Activated B cell treated with CpG ODN at 0.5 μM for 24 hours (primary cell): ENCODE measurements around the gene KCNA3. TPM values are rescaled to one million over a fixed set of nuclear protein-coding genes. Genes with fewer than 3 reads are reported as not detected.

Experiments used
- ATAC-seq: fragments of 200-7000 bp; cut with Tn5 transposase; one replicate; pipeline ENCODE4 v1.10.0; 2021; ENCODE audit warnings: low read depth, mild to moderate bottlenecking, moderate library complexity
- CTCF ChIA-PET: fragments of 350-600 bp; sonication (Branson Sonifier 250); formaldehyde crosslinking; loops from one replicate; lab custom pipeline; 2021; ENCODE audit warnings: antibody characterized with exemption; lab: Charles Lee
- POLR2A ChIA-PET: fragments of 350-600 bp; sonication (Branson Sonifier 250); formaldehyde crosslinking; loops from one replicate; lab custom pipeline; 2021; ENCODE audit warnings: antibody characterized with exemption; lab: Charles Lee
- DNase-seq: peaks from one replicate; pipeline ENCODE4 v3.0.0; 2022
- H3K27ac Mint-ChIP-seq: one replicate; pipeline ENCODE4 v1.8.0; 2020; ENCODE audit warnings: mixed read lengths
- H3K27me3 Mint-ChIP-seq: one replicate; pipeline ENCODE4 v1.8.0; 2021; ENCODE audit warnings: mixed read lengths
- H3K36me3 Mint-ChIP-seq: one replicate; pipeline ENCODE4 v1.8.0; 2021; ENCODE audit warnings: low read depth, mixed read lengths
- H3K4me1 Mint-ChIP-seq: one replicate; pipeline ENCODE4 v1.8.0; 2021; ENCODE audit warnings: mixed read lengths
- H3K4me3 Mint-ChIP-seq: one replicate; pipeline ENCODE4 v1.8.0; 2020; ENCODE audit warnings: mild to moderate bottlenecking, mixed read lengths
- H3K9me3 Mint-ChIP-seq: one replicate; pipeline ENCODE4 v1.8.0; 2020; ENCODE audit warnings: mixed read lengths
- CTCF ChIP-seq: fragments of 200-600 bp; IDR thresholded peaks from one replicate; pipeline ENCODE4 v1.8.0; 2022; ENCODE audit warnings: antibody characterized with exemption, mild to moderate bottlenecking
- intact Hi-C: fragments of 100-400 bp; cut with micrococcal nuclease; formaldehyde crosslinking; loops from one replicate; pipeline ENCODE4 v1.15.1; 2024
- total RNA-seq: library from RNA; stranded (reverse); gene quantifications from 2 replicates; pipeline ENCODE4 v1.2.3, GENCODE V29; 2022

Gene KCNA3
- total RNA-seq, 1 donor from 2014 or later = 20.0 TPM

GRCh38 chr1:110638058-110638457, 36.7 kb downstream of the KCNA3 start:
- Mint-ChIP-seq H3K4me3 (no peak overlapping the region), H3K9me3 (peaks cover 3% of the 10 kb centered on the region), H3K4me1 (peaks cover 54% of the 10 kb centered on the region), H3K27ac (no peak overlapping the region), H3K36me3 (no peaks in the 10 kb centered on the region), H3K27me3 (no peaks in the 10 kb centered on the region)
- intact Hi-C loops = no loop called here
- ATAC-seq (no peak), DNase-seq (no peak)
- ChIA-PET POLR2A (interaction anchor here (0.5 to 1.4 kb wide), 3 partner anchors 25 to 254 kb away, joined by 3 to 5 read pairs (median 3); no protein-coding TSS in a partner anchor), CTCF (interaction anchor here (0.9 to 2.0 kb wide), 4 partner anchors 7 to 128 kb away, joined by 3 to 7 read pairs (median 3); no protein-coding TSS in a partner anchor)
- no peak for TF ChIP-seq CTCF

- H3K36me3 Mint-ChIP-seq = no peaks in the 10 kb centered on the region
- peaks cover 56% of the 10 kb centered on the region for H3K4me1 Mint-ChIP-seq
- ATAC-seq (no peak), DNase-seq (no peak)
- TF ChIP-seq CTCF = no peak
- ChIA-PET POLR2A (interaction anchor here (0.6 to 4.5 kb wide), 4 partner anchors 18 to 235 kb away, joined by 3 to 25 read pairs (median 10); partner anchors contain the start of gene CD53), CTCF (interaction anchor here (0.9 kb wide), 1 partner anchor 12 kb away, joined by 3 read pairs; no protein-coding TSS in a partner anchor)
- H3K27me3 Mint-ChIP-seq = no peaks in the 10 kb centered on the region
- no peak overlapping the region for H3K4me3 Mint-ChIP-seq
- no peak overlapping the region for H3K27ac Mint-ChIP-seq
- intact Hi-C loops = no loop called here
- H3K9me3 Mint-ChIP-seq = peaks cover 3% of the 10 kb centered on the region
These were observed 37.3 kb downstream of the KCNA3 start for GRCh38 chr1:110637475-110637874.

- TF ChIP-seq CTCF = no peak
- DNase-seq (no peak), ATAC-seq (no peak)
- Mint-ChIP-seq H3K4me3 (peak overlapping the region; percentile 25), H3K36me3 (no peaks in the 10 kb centered on the region), H3K9me3 (no peaks in the 10 kb centered on the region), H3K27ac (peak overlapping the region; percentile 88), H3K27me3 (no peaks in the 10 kb centered on the region), H3K4me1 (peaks cover 49% of the 10 kb centered on the region)
- ChIA-PET POLR2A (interaction anchor here (1.0 to 4.5 kb wide), 6 partner anchors 9 to 236 kb away, joined by 3 to 29 read pairs (median 10); partner anchors contain the start of genes CD53 and KCNA3), CTCF (interaction anchor here (0.6 to 3.0 kb wide), 4 partner anchors 17 to 147 kb away, joined by 3 to 29 read pairs (median 8); no protein-coding TSS in a partner anchor)
- intact Hi-C loops = no loop called here
These were observed 38.4 kb downstream of the KCNA3 start for GRCh38 chr1:110636149-110636935.

- TF ChIP-seq CTCF = no peak
- H3K27me3 Mint-ChIP-seq = no peaks in the 10 kb centered on the region
- intact Hi-C loops = loop anchor here (1.0 kb wide), 2 partner anchors 9 to 37 kb away; no protein-coding TSS in a partner anchor
- ChIA-PET CTCF (interaction anchor here (0.6 to 3.0 kb wide), 11 partner anchors 8 to 194 kb away, joined by 3 to 29 read pairs (median 3); no protein-coding TSS in a partner anchor), POLR2A (interaction anchor here (0.7 to 4.5 kb wide), 8 partner anchors 10 to 732 kb away, joined by 3 to 29 read pairs (median 4); partner anchors contain the start of genes CD53 and KCNA3)
- peak overlapping the region; percentile 25 for H3K4me3 Mint-ChIP-seq
- peak overlapping the region; percentile 88 for H3K27ac Mint-ChIP-seq
- ATAC-seq (no peak), DNase-seq (no peak)
- H3K36me3 Mint-ChIP-seq = no peaks in the 10 kb centered on the region
- H3K4me1 Mint-ChIP-seq = peaks cover 47% of the 10 kb centered on the region
- no peaks in the 10 kb centered on the region for H3K9me3 Mint-ChIP-seq
These were observed 39.3 kb downstream of the KCNA3 start for GRCh38 chr1:110635434-110635833.
